Measurements from ENCODE around the gene ZNF138. TPM values are rescaled to one million over a fixed set of nuclear protein-coding genes. Genes with fewer than 3 reads are reported as not detected.

The ZNF138 gene
- total and polyA plus RNA-seq, 10 donors = 7.0 to 39.9 (median 12.8) TPM

DNA sequence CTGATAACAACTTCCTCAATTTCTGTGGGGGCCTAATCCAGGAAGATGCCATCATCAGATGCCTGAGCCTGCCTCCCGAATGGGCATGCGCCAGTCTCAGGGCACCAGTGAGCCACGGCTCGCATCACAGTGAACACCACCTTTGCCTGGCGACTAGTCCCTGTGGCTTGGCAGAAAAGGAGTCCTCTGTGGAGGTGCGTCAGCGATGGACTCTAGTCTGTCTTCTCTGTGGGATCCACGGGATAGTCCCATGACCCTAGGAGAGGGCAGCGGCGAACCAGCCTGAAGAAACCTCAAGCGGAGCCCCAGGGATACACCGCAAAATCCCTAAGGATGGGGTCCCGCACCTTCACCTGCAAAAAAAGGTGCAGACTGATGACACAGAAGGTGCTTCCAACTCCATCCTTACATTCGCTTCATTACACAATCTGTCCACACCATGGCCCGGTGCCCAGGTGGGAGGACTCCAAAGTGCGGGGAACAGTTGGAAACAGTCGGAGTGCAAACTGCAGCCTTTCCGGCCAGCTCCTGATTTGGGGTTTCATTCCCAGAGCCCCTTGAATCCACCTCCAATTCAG lies 73.7 kb downstream of the ZNF138 start:
- H3K36me3 ChIP-seq = no peaks in the 10 kb centered on the region
- no peak for DNase-seq
- no peak overlapping the region for H3K4me3 ChIP-seq
- peaks cover 0 to 59% (median 5%) of the 10 kb centered on the region in 8 donors for H3K9me3 ChIP-seq
- intact Hi-C loops (cut with DNase I; ENCODE audit: low total_unique reads) = no loop called here
- H3K27me3 ChIP-seq (replicated peaks in 1 of 7) = no peaks in the 10 kb centered on the region
- no peak overlapping the region for H3K27ac ChIP-seq
- WGBS, 5 donors = 88 to 93% (median 91%) methylated on average over 16 to 18 of the region's 18 CpGs
- no peaks in the 10 kb centered on the region for H3K4me1 ChIP-seq
- TF ChIP-seq POLR2AphosphoS5 (IDR thresholded peaks at IDR 0.05) (no peak), CTCF (IDR thresholded peaks at IDR 0.05 in 8 of 11, conservative IDR thresholded peaks at IDR 0.05 in 3 of 11) (no peak), POLR2A (IDR thresholded peaks at IDR 0.05) (no peak)

DNA sequence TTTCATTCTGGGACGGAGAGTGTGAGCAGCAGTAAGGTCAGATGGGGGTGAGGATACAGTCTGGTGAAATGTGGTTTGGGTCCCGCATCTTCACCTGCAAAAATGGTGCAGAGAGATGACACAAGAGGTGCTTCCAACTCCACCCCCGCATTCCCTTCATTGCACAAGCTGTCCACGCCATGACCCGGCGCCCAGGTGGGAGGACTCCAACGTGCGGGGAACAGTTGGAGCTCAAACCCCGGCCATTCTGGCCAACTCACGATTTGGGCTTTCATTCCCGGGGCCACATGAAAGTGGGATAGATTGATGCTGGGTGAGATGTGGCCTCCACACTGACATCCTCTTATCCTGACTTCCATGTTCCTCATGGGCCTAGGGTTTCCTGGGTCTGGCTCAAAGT lies 74.3 kb downstream of the ZNF138 start:
- no peak overlapping the region for H3K27ac ChIP-seq
- TF ChIP-seq POLR2AphosphoS5 (IDR thresholded peaks at IDR 0.05) (no peak), CTCF (IDR thresholded peaks at IDR 0.05 in 8 of 11, conservative IDR thresholded peaks at IDR 0.05 in 3 of 11) (no peak), POLR2A (IDR thresholded peaks at IDR 0.05) (no peak)
- no peaks in the 10 kb centered on the region for H3K36me3 ChIP-seq
- H3K4me1 ChIP-seq = no peaks in the 10 kb centered on the region
- no peak for DNase-seq
- no peaks in the 10 kb centered on the region for H3K27me3 ChIP-seq (replicated peaks in 1 of 7)
- 92 to 95% (median 94%) methylated on average over 8 to 11 of the region's 11 CpGs for WGBS, 5 donors
- intact Hi-C loops (cut with DNase I; ENCODE audit: low total_unique reads) = no loop called here
- H3K4me3 ChIP-seq = no peak overlapping the region
- peaks cover 0 to 54% (median under 1%) of the 10 kb centered on the region in 8 donors for H3K9me3 ChIP-seq

DNA sequence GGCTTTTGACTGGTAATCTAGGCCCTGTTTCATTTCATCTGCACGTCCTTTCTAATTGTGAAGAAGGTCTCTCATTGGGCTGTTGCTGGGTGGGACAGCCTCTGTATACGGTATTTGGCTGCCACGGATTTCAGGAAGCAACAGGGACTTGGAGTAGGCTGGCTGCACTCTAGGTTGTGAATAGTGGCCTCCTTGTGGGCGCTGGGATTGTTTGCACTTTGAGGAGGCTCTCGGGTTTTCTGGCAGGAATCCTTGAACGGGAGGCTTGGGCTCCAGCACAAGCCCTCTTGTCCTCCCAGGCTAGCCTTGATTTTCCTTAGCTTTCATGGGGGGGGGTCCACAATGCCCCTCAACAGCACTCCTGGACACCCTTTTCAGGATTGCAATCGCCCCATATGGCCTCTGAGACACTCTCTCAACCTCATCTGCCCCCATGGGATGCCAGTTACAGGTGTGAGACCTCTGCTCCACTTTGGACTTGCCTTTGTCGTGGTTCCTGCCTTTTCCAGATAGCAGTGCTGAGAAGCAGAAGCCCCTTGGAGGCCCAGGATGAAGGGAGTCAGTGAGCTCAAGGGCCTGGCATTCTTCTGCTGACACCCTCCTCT lies 75.0 kb downstream of the ZNF138 start:
- no peaks in the 10 kb centered on the region for H3K36me3 ChIP-seq
- DNase-seq = no peak
- H3K27ac ChIP-seq = no peak overlapping the region
- H3K4me3 ChIP-seq = no peak overlapping the region
- H3K4me1 ChIP-seq = no peaks in the 10 kb centered on the region
- intact Hi-C loops (cut with DNase I; ENCODE audit: low total_unique reads) = no loop called here
- H3K27me3 ChIP-seq (replicated peaks in 1 of 7) = peaks cover 0 to 2% (median 0%) of the 10 kb centered on the region in 7 donors
- WGBS, 5 donors = 66 to 84% (median 80%) methylated on average over 8 of the region's 8 CpGs
- TF ChIP-seq POLR2A (IDR thresholded peaks at IDR 0.05) = no peak
- TF ChIP-seq CTCF (IDR thresholded peaks at IDR 0.05 in 8 of 11, conservative IDR thresholded peaks at IDR 0.05 in 3 of 11) = no peak
- no peak for TF ChIP-seq POLR2AphosphoS5 (IDR thresholded peaks at IDR 0.05)
- peaks cover 0 to 54% (median 0%) of the 10 kb centered on the region in 8 donors for H3K9me3 ChIP-seq

GRCh38 chr7:64869912-64870562 lies 75.8 kb downstream of the ZNF138 start:
- no peak overlapping the region for H3K27ac ChIP-seq
- intact Hi-C loops (cut with DNase I; ENCODE audit: low total_unique reads) = no loop called here
- peaks cover 0 to 62% (median 0%) of the 10 kb centered on the region in 8 donors for H3K9me3 ChIP-seq

More at GRCh38 chr7:64869912-64870562, 75.8 kb downstream of the ZNF138 start:
- Histone ChIP-seq H3K4me1 (no peaks in the 10 kb centered on the region), H3K36me3 (no peaks in the 10 kb centered on the region), H3K4me3 (no peak overlapping the region), H3K27me3 (replicated peaks in 1 of 7) (peaks cover 0 to 10% (median 0%) of the 10 kb centered on the region in 7 donors)
- no peak for DNase-seq
- no peak for TF ChIP-seq POLR2AphosphoS5 (IDR thresholded peaks at IDR 0.05)
- no peak for TF ChIP-seq CTCF (IDR thresholded peaks at IDR 0.05 in 8 of 11, conservative IDR thresholded peaks at IDR 0.05 in 3 of 11)
- TF ChIP-seq POLR2A (IDR thresholded peaks at IDR 0.05) = no peak
- 93 to 95% (median 94%) methylated on average over 30 to 32 of the region's 32 CpGs for WGBS, 5 donors

Data from spleen (tissue), 11 donors.